ENCODE measurements around the gene RETN.

RETN gene, protein sequence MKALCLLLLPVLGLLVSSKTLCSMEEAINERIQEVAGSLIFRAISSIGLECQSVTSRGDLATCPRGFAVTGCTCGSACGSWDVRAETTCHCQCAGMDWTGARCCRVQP

DNA sequence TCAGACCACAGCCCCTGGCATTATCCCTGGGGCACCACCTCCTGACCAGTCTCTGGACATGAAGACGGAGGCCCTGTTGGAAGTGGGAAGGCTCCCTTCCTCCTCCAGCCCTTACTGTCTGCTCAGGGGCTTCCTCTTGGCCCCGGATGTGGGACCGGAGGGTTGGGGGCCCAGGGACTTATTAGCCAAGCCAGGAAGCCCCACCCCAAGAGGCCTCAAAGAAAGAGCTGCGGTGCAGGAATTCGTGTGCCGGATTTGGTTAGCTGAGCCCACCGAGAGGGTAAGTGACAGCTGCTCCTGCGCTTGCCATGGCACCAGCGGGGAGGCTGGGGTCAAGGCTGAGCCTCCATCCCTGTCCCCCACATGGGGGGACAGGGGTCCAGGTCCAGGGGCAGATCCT, at the start of gene RETN:
TSS of gene RETN (plus strand) at position 208 of the 400 bp plus-strand sequence. CDS start 278 bp downstream, outside the sequence.
- DNase-seq (ENCODE audit: low read depth in 3 of 3): no peak

DNA sequence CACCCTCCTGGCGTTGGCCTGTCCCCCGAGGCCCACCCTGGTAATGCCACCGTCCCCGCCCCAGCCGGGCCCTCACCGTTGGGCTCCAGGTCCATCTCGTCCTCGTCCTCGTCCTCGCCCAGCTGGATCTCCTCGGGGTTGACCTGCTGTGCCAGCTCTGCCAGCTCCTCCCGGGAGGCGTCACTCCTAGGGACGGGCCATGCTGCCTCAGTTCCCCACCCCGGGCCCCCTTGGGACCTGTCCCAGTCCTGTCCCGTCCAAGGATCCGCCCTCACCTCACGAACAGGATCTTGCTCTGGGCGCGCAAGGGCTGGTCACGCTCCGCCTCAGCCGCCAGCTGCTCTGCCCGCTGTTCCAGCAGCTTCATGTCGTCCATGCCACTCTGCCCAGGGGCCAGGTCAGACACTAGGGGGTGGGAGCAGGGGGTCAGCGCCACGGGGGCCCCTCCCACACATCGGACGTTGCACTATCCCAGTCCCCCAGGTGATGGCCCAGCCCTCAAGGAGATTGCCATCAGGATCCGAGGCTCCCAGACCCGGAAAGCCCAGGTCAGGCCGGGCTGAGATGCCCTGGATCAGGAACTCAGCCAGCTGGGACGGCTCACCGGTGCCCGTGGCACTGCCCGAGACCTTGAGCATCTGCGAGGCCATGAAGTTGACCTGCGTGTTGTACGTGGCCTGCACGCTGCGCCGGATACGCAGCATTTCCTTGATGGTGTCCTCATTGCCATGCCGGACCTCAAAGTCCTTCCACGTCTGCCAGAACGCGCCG, 49.0 kb upstream of the RETN start:
- DNase-seq (ENCODE audit: low read depth in 3 of 3): no peak

DNA sequence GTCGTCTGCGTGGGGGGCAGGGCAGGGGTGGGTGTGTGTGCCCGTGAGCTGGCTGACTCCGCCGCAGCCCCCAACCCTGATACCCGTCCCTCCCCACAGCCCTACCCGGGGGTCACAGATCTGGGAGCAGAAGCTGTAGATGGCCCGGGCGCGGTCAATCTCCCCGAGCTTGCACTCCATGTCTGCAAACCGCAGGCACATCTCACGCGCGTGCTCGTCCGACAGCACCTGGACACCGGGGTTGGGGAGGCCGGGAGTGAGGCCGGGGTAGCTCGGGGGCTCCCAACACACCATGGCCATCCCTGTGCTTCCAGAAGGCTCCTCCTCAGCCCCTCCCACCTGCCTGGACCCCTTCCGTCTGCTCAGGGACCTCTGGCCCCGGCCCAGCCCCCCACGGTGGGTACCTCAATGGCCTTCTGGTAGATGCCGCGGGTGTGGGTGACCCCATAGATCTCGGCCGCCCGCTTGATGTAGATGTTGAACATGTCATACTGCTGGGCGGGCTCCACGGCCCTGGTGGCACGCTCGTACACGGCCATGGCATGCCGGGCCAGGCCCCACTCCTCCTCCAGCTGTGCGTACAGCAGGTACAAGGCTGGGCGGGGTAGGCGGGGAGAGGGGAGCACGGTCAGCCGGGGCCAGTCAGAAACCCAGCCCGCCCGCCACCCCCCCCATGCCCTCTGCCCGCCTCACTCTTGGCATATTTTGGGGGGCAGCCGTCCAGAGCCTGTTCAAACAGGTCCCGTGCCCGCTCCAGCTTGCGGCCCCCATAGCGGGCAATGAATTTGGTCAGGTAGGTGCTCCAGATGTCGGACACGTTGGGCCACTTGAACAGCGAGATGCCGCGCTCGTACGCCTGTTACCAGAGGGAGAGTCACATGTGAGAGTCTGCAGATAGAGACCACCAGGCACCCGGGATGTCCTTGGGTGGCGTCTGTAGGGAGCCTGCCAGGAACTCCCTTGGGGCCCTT, 48.1 kb upstream of the RETN start:
- no peak for DNase-seq (ENCODE audit: low read depth in 3 of 3)

DNA sequence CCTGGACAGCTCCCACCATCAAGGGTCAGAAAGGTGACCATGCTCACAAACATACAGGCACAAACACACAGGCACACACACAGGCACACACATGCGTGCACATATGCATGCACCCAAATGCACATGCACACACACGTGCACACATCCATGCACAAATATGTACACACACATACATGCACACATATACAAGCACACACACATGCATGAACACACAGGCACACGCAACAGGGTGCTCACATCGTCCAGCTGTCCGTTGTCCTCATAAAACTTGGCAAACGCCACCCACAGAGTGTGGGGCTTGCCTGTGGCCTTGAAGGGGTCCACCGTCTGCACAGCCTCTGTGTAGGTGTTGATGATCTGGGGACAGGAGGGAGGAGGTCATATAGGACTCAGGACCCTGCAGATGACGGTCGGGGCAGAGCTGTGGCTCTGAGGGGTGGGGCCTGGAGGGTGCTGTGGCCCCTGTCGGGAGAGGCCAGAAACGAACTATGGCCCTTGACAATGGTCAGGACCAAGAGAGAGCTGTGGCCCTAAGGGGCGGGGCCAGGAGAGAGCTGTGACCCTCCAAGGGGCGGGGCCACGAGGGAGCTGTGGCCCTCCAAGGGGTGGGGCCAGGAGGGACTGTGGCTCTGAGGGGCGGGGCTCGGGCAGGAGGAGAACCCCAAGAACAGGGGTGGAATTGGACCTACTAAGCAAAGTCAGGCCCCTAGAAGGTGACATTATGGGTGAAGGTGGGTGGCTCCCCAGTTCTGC, 45.7 kb upstream of the RETN start:
- no peak for DNase-seq (ENCODE audit: low read depth in 3 of 3)

DNA sequence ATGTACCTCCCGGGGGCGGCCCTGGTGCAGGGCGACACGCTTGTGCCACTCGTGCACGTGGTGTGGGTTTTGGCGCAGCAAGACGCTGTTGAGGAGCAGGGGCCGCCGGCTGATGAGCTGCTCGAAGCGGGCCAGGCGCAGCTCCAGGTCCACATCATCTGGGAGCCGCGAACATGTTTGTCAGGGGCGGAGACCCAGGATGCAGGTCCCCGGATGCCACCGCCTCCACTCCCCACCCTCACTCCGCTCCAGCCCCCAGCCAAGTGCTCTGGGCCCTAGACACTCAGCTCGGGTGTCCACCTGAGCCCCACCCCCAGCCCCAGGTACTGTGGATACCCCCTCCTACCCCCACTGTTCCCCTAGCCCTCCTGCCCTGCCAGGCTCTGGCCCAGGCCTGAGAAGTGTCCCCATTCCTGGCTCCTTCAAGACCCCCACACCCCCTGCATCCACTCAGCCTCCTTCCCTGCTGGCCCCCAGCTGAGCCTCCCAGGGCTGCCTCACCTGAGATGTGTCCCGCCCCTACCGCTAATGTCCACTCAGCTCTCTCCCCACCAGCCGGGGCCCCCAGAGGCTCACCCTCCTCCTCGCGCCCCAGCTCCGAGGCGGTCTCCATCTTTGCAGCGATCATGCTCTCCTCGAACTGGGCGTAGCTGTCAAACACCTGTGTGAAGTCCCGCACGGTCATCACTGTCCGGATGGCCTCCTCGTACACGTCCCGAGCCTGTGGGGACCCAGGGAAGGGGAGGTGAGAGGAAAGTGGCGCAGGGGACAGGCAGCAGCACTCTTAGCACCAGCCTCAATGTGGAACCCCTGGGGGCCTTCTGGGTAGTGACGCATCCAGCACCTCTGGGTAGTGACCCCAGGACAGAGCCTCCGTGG, 44.9 kb upstream of the RETN start:
- no peak for DNase-seq (ENCODE audit: low read depth in 3 of 3)

DNA sequence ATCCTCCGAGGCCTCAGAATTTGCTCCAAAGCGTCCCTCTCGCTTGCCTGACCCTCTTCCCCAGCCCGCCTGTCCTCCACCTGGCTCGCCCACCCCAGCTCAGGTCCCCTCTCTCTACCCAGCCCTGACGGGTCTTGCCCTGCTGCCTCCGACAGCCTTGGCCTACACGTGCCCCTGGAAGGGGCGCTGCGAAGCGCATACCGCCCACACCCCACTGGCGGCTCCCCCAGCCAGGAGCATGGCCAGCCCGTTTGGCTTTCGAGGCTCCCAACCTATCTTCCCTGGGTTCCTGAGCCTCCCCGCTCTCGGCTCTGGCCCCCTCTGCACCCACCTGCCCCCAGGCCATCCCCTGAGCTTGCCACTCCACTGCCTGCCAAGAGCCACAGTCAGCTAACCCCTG, 44.0 kb upstream of the RETN start:
- DNase-seq (ENCODE audit: low read depth in 3 of 3): no peak

DNA sequence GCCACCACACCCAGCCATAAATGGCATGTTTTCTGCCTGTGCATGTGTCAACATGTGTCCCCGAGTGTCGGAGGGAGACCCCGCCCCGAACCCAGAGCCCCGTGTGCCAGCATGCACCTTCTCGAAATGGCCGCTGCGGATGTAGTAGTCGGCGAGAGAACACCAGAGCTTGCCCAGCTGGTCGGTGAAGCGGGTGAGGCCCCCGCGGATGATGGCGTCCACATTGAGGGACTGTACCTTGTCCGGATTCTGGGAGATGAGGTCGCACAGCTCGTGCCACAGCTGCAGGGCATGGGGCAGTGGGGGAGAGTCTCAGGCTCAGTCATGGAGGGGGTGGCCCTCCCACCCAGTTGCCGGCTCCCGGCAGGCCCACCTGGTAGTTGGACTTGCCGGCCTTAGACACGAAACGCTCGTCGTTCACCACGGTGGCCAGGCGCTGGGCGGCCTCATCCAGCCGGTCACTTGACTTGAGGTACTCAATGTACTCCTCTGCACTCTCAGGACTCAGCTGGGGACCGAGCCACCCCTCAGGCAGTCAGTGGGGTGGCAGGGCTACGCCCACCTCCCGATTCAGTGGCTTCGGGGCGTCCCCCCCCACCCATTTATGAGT, 43.0 kb upstream of the RETN start:
- DNase-seq (ENCODE audit: low read depth in 3 of 3): no peak

DNA sequence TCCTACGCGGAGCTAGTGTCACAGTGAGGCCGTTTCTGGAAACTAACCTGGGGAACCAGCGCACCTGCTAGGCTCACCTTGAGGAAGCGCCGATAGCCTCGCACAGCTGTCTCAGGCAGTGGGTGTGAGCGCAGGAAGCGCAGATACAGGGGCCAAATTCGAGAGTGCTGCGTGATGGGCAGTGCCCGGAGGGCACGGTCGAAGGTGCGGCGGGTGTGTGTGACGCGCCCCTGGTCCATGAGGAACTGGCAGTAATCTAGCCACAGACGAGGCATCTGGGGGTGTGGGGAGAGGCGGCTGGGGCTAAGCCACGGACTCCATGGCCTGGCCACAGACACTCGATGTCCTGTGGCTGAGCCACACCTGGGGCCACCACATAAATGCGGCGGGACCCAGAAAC, 41.7 kb upstream of the RETN start:
- DNase-seq (ENCODE audit: low read depth in 3 of 3): no peak

DNA sequence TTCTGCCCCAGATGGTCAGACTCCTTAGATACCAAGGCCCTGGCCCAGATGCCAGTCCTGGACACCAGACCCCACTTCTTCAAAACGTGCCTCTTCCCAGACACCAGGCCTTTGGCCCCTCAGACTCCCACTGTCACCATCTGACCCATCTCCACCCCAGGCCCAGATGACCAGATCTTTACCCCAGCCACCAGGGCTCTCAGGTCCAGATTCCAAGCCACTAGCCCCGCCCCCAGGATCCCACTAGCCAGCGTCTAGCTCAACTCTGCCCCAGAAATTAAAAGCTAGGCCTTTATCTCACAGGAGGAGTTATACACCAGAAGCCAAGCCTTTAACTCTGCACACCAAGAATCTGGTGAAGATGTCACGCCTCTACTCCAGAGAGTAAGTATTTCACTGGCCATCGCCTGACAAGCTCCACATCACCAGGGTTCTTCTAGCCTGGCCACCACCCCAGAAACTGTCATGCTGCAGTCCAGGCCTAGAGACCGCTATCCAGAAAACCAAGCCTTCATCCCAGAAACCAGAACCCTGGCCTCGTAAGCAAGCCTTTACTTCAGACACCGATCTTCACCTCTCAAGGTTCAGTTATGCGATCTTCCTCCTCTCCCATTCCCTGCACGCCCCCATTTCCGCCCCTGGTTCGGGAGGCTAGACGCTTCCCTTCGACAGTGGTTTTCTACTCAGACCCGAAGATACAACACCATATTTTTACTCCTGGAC, 40.1 kb upstream of the RETN start:
- no peak for DNase-seq (ENCODE audit: low read depth in 3 of 3)

DNA sequence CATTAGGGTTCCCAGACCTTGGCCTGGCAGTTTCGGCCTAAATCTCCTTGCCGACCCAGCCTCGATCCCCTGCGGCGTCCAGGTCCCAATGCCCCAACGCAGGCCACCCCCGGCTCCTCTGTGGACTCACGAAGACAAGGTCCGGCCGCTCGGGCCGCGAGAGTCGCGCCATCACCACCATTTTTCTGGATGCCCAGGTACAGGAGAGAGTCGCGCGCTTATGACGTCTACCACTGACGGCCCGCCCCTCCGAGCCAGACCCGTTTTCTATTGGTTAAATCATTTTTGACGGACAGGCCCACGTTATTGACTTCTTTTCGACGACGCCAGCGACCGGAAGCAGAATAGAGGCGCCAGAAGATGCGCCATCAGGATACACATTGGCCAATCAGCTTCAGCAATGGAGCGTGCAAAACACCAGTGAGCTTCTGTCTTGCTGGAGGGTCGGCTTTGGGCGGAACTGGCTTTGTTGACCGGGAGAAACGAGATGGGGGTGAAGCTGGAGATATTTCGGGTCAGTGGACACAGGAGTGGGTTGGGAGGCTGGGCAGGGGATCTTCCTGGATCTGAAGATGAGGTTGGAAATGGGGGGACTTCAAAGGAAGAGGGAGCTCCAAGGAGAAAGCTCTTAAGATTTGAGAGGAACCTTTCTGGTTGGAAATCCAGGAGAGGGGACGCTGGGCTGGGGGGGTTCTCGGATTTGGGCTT, 39.3 kb upstream of the RETN start, which contains the start of the genes PET100 and XAB2:
TSS of gene PET100 (plus strand) at position 447 of the 708 bp plus-strand sequence. CDS start at position 488, 41 bp downstream.
TSS of gene XAB2 (minus strand) at position 199 of the 708 bp plus-strand sequence. CDS start at position 181, 18 bp downstream.
- peak; percentile 77 to 90 (median 86) for DNase-seq (ENCODE audit: low read depth in 3 of 3)

DNA sequence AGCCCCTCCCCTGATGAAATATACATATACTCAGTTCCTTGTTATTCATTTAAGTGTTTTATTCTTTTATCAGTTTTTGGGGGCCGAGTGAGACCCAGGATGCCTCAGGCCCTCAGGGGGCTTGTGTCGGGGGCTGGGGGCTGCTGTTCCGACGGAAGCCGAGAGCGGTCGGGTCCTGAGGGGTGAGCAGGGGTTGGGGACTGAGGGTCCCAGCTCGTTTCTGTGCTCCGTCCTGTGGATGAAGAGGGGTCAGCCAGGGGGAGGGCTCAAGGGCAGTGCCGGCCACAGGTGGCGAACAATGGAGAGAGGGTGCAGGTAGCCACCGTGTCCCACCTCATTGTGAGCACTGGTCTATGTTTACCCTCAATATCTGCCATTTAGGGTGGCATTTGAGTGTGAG, 37.3 kb upstream of the RETN start:
- no peak for DNase-seq (ENCODE audit: low read depth in 3 of 3)

DNA sequence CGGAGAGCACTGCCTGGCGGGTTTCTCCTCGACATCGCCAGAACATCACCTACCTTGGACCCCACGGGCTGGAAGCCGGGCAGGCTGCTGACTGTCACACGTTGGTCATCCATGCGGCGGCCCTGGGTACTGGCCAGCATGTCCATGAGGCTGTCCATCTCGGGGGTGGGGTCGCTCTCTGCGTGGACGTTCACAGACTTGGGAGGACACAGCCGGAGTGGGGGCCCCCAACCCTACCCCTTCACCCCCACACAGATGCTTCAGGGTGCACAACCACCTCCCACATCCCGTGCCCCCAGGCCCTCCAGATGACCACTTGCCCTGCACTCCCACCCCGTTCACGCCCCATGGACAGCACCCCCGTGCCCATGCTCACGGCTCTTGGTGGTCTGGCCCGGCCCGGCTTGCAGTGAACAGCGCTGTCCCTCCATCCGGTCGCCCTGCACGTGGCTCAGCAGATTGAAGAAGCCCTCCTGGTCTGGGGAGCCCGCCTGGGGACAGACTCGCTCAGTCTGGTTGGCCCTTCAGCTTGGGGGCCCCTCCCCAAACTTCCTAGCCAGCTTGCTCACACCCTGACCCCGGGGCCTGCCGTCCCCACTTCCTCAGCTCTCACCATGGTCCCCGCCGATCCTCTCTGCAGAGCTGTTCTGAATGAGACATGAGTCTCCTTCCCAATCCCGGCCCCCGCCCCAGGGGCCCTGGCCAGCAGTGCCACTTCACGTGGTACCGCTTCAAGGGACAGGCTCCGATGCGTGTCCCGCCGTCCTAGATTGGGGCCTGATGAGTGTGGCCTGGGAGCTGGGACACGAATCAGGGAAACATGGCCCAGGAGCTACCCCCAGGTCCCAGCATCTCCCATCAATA, 36.3 kb upstream of the RETN start:
- no peak for DNase-seq (ENCODE audit: low read depth in 3 of 3)

DNA sequence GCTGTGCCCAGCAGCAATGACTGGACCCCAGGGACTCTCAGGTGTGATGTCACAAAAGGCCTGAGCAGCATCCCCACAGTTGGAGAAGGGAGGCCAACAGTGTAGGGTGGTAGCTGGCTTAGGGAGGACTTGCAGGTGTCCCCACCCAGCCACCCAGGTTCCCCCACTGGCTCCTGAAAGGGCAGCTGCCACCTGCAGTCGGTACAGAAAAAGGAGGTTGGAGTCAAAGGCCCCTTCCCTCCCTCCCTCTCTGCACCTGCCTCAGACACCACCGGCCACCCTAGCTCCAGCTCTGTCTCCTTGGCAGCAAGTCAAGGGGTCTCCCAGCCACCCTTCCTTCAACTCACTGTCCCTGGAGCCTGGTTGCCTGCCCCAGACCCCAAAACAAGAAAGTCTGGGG, 35.2 kb upstream of the RETN start, which contains the start of gene PCP2:
TSS of gene PCP2 (minus strand) at position 22 of the 400 bp plus-strand sequence. CDS start 262 bp downstream, outside the sequence.
- no peak for DNase-seq (ENCODE audit: low read depth in 3 of 3)

DNA sequence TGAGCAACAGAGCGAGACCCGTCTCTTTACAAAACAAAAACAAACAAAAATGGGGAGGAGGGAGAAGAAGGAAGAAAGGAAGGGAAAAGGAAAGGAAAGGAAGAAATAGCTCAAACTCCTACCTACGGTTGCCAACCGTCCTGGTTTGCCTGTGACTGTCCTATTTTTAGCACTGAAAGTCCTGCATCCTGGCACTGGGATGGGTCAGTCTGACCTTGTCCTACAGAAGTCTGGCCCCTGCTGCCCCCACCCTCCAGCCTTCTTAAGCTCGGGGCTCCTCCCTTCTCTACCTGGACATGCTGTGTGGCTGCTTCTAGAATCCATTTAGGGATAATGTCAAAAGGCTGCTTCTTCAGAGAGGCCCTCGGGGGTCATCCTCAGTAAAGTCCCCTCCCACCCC, 33.2 kb upstream of the RETN start:
- DNase-seq (ENCODE audit: low read depth in 3 of 3): no peak

DNA sequence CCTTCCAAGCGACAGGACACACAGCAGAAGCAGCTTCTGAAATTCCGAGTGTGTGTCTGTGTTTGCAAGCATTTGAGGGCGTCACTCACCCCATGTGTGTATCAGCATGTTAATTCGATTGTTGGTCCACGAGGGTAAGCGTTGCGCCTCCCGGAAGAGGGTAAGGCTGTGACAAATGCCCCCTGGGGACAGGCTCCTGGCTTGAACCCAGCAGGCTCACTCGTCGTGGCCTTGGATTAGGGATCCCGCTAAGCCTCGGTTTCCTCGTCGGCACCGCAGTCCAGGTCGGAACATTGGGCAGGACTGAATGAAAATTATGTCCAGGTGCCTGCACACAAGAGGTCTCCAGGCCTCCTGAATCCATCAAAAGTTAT, 32.5 kb upstream of the RETN start:
- DNase-seq (ENCODE audit: low read depth in 3 of 3): no peak

DNA sequence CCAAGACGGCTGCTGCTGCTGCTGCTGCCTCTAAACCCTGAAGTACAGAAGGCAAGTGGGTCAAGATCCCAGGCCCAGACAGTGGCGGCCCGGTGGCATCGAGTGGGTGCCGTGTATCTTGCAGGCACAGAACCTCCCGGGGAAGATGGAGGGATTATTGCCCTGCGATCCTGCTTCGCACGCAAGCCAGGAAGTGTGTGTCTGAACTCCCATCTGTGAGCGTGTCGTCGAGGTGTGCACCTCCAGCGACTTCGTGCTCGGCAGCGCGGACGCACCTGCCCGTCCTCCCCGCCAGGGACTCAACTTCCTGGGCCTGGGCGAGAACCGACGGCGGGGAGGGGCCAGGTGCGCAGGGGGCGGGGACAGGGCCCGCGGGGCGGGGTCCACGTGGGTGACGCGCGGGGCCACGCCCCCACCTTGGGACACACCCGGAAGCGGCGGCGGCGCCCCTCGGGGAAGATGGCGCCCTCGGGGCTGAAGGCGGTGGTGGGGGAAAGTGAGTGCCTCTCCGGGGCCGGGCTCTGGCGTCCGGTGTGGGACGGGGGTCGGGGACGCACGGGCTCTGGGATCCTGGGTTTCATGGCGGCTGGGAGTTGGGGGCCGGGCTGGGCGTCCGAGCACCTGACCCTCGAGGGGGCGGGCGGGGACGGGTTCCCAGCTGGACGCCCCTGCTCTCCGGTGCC, 32.0 kb upstream of the RETN start, which contains the start of gene STXBP2:
TSS of gene STXBP2 (plus strand) at position 420 of the 683 bp plus-strand sequence. CDS start at position 460, 40 bp downstream.
- peak; percentile 89 to 92 (median 89) for DNase-seq (ENCODE audit: low read depth in 3 of 3)
